GM19238 (cell line): ENCODE data around the gene RIT1.
"Not testable (repeated sequence)": the region's sequence is repeated elsewhere in the genome, so short reads cannot be mapped to it uniquely, and the experiment has no call there.

Experiments used
- DNase-seq: peaks from one replicate; pipeline ENCODE4 v3.0.0; 2011; ENCODE audit warnings: low spot score; ENCODE audit not compliant: insufficient read length

The RIT1 gene

DNA sequence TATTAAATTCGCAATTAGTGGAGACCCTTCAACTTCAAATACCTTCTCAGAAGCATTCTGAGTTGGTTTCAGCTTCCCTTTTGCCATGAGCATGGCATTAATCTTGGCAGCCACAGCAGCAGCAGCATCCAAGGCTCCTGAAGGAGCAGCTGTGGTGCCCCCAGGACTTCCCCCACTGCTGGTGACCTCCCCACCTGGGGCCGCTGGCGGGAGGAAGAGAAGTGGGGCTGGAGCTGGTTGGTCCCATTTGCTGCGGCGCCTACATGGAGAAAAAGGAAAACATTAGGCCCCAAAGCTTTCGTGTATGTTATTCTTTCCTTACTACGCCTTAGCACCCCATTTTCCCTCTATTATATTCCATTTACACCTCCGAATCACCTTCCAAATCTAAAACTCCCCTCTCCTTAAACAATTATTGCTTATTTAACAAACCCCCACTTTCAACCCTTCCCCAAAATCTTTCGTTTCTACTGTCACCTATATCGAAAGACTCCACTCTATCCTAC is 22.5 kb upstream of the RIT1 start:
- DNase-seq: no peak

DNA sequence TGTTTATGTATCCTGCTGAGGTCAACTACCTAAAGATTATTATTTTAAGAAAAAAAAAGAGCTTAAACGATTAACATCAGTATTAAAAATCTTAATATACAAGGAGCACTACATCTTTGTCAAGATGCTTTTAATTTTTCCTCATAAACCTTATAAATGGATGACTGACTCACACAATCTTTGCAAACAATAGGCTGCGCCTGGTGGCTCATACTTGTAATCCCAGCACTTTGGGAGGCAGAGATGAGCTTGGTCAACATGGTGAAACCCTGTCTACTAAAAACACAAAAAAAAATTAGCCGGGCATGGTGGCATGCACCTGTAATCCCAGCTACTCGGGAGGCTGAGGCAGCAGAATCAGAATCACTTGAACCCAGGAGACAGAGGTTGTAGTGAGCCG is 21.3 kb upstream of the RIT1 start:
- DNase-seq: no peak

DNA sequence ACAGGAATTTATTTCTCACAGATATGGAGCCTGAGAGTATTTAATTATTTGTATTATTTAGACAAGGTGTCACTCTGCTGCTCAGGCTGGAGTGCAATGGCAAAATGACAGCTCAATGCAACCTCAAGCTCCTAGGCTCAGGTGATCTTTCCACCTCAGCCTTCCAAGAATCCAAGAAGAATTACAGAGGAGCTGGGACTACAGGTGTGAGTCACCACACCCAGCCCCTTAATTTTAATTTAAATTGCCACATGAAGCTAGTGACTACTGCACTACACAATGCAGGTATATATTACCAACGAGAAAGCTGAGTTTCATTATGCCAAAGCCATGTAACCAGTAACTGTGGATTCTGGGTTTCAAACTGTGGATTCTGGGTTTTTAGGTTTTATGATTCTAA is 20.9 kb upstream of the RIT1 start:
- DNase-seq: no peak

DNA sequence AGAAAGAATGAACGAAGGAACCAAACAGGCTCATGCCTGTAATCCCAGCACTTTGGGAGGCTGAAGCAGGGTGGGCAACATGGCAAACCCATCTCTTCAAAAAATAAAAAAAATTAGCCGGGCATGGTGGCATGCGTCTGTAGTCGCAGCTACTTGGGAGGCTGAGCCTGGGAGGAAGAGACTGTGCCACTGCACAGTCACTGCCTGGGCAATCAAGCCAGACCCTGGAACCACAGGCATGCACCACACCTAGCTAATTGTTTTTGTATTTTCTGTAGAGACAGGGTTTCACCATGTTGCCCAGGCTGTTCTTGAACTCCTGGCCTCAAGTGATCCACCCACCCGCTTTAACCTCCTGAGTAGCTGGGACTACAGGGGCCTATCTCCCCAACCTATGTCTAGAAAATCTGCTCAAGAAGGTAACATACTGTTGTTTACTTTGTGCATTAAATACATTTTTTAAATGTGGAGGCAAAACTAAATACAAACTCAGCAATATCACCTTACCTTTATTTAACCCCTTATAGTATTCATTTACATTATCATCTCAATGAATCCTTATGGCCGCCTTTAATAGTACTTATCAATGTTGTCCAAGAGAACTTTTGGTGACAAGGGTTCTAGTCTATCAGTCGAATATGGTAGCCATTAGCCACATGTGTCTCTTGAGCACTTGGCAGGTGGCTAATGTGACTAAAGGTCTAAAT is 20.3 kb upstream of the RIT1 start:
- no peak for DNase-seq

DNA sequence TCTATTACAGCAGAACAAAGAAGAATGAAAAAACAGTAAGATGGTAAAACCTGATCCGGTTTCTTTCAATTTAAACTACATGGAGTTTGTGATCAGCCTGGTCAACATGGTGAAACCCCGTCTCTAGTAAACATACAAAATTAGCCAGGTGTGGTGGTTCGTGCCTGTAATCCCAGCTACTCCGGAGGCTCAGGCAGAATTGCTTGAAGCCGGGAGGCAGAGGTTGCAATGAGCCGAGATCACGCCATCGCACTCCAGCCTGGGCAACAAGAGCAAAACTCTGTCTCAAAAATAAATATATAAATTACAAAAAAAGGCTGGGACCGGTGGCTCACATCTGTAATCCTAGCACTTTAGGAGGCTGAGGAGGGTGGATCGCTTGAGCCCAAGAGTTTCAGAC is 19.6 kb upstream of the RIT1 start:
- DNase-seq: not testable (repeated sequence)

DNA sequence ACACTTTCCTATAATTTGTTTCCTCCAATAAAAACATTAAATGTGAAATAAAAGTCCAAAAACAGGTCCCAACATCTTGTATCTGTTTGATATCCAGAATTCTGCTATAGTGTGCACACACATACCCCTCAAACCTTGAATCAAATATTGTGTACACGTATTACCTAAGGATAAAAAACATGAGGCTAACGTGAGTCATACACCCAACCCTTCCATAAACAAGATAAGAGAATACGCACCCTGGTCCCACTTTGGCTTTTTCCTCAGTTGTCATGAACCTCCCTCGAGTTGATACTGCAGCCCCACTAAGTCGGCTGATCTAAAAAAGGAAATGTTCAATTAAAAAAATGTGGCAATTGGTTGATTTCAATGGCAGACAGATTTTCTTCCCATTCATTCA is 17.9 kb upstream of the RIT1 start:
- no peak for DNase-seq

DNA sequence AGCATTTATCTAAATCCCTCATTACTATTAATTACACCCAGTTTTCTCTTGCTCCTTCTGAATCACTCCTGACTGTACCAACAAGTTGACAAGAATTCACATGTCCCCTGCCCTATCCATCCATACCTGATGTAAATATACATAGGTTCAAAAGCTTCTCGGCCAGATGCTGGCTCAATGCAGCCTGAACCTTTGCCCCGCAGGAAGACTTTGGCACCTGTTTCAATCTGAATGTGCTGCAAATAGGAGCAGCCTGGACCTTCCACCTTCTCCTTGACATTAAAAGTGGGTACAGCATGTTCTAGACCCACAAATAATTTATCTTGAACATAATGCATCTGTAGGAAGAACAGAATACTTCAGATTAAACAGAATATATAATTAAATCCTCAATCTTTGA is 14.4 kb upstream of the RIT1 start:
- no peak for DNase-seq

DNA sequence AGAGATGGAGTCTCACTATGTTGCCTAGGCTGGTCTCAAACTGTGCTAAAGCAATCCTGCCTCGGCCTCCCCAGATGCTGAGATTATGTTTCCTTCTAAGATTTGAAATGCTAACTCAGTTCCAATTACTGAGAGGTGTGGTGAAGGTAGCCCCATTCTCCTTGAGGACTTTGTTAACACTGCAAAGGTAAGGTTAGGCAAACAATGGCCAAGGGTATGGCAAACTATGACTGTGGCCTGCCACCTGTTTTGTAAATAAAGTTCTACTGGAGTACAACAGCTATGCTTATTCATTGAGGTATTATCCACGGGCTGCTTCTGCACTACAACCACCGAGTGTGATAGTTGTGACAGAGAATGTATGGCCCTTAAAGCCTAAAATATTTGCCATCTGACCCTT is 9.6 kb upstream of the RIT1 start:
- no peak for DNase-seq

DNA sequence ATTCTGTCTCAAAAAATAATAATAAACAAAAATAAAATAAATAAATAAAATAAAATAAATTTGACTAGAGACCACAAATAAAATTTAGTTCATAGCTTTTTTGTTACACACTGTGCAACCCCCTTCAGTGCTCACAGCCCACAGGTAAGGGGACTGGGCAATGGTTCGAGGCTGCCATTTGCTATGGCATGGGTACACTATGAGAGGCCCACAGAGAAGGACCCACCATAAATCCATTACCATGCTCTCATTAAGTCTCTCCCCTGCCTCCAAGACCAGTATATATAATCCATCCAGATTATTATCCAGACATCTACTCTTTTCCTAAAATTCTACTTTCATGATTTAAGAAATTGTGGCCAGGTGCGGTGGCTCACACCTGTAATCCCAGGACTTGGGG is 8.7 kb upstream of the RIT1 start:
- no peak for DNase-seq

DNA sequence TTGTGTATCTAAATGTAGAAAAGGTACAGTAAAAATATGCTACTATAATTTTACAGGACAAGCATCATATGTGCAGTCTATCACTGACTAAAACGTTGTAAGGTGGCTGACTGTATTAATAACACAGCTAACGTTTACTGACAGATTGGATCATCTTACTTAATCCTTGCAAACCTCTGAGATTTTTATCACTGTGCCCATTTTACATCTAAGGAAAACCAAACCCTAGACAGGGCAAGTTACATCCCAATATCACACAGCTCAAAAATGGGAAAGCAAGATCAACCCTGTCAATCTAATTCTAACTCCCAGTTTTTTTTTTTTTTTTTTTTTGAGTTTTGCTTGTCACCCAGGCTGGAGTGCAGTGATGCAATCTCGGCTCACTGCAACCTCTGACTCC is 7.5 kb upstream of the RIT1 start:
- no peak for DNase-seq

DNA sequence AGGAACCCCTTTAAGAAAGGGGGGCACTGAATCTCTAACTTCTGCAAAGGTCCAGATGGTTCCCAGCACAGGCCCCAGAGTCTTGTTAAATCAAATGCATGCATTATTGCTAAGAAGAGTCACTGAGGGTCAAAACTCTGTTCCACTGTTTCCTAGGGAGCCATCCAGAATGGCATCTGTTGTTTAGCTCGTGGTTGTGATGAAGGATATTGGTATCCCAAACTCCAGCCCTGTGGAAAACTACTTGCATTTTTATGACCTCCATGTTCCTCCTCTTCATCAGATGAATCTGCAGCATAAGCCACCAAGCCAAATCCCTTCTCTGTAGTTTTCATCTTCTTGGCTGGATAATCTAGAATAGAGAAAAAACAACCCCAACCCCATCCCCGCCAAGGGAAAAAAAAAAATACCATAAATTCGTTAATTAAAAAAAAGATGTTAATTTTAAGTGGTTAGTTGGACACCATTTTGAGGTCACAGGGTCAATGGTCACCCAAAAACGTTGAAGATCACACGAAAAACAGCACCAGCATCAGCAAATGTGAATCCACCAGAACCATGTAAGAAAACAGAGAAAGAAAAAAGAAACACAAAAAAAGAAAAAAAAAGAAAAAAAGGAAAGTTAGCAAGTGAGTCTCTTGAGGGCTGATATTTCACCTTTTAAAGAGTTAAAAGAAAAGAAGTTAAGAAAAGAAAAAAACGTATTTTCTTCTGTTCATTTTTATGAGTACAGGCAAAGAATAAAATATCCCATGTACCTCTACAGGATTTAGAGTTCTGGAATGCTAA is 3.0 kb upstream of the RIT1 start:
- DNase-seq: no peak

DNA sequence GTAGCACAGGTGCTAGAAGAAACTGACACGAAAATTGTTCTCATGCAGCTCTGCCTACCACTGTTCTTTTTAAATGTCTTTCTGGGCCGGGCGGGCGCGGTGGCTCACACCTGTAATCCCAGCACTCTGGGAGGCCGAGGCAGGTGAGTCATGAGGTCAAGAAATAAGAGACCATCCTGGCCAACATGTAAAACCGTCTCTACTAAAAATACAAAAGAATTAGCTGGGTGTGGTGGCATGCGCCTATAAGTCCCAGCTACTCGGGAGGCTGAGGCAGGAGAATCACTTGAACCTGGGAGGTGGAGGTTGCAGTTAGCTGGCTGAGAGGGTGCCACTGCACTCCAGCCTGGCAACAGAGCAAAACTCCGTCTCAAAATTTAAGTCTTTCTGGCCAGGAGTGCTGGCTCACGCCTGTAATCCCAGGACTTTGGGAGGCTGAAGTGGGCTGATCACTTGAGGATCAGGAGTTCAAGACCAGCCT is 947 bp upstream of the RIT1 start:
- no peak for DNase-seq

DNA sequence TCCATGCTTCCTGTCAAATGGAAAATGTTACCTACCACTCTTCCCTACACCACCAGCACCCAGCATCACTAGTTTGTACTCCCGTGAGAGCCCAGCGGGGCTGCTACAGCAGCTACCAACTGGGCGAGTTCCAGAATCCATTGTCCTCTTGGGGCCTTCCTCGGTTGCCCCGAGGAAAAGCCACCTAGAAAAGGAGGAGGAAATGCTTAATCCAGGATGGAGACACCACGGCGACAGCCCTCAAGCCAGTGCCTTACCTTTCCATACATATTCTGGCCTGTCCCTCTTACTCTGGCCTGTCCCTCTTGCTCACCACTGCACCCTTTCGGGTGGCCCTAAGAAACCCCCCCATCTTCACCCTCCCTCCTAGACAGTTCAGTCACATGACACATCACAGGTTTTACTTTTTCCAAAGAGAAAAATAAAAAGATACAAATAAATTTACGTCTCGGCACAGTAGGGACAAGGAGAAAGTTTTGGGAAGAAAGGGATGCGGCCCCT is 478 bp downstream of the RIT1 start:
- no peak for DNase-seq

DNA sequence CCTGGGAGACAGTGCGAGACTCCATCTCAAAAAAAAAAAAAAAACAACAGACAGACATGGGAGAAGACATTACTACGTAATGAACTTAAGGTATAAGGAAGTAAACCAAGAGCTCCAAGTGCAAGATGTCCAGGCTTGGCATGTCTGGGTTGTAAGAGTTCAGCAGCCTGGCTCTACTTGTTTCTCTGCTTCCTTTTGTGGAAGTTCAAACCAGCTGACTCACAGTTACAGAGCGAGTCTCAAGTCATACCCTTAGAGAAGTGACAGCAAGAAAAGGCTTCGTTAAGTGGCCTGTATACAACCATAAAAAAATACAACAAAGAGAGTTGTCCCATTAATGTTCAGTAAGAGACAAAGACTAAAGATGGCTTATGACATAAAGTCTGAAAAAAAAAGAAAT is 1.3 kb downstream of the RIT1 start:
- DNase-seq: no peak

DNA sequence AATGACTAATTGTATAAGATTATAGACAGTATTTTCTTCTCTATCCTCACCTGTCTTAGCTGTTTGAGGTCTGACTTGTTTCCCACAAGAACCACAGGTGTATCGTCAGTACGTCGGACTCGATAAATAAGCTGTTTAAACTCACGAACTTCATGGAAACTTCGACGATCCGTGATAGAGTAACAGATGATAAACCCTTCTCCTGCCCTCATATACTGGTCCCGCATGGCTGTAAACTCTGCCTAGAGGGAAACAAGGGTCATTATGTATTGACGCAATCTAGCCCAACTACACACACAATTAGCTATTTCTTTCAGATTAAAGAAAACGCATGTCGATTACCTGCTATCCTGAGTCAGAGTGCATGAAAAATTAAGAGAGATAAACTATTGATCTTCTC is 6.9 kb downstream of the RIT1 start:
- no peak for DNase-seq

DNA sequence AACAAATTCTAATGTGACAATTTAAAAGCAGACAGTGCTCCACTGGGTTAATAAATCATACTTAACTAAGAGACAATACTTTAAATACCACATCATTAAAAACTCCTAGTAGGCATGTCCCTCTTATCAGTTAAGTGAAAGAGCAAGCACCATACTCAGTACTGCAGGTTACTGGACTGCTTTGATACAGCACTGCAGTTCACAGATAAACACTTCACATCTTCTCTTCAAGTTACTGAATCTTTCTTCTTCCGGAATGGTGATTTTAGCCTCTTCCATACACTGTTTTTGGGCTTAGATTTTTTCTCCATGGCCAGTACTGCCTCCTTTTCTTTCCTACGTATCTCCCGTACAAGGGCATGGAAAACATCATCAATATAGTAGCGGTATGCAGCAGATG is 11.0 kb downstream of the RIT1 start:
- no peak for DNase-seq

DNA sequence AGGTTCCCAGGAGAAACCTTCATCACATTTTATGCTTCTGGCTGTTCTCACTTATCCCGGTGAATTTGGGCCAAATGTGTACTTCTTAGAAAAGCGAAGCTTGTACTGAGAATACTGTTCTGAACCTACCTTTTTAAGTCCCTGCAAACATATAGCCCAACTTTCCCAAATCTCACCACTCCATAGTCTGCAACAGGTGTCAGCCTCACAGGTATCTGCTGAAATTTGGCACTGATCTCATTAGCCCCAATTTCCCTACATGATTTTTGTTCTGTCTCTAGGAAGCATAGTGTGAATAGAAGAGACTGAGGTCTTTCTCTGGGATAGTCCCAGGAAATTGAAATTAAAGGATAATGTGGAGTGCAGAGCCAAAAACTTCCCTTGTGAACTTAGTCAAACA is 11.5 kb downstream of the RIT1 start:
- no peak for DNase-seq

DNA sequence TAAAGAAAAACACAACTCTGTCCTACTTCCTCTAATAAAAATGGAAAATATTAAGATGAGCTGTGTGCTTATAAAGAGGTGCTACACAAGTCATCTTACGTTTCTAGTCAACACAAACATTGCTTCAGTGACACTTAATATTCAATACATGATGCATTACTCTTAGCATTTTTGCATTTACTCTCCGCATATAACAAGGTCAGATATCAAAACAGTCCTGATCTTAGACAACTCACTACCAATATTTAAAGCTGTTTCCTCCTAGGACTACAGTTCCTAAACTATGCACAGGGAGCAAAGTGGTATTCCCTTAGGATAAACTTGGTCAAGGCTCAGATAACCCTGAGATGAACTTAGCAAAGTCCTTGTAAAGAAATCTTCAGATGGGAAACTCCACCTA is 12.3 kb downstream of the RIT1 start:
- DNase-seq: no peak

DNA sequence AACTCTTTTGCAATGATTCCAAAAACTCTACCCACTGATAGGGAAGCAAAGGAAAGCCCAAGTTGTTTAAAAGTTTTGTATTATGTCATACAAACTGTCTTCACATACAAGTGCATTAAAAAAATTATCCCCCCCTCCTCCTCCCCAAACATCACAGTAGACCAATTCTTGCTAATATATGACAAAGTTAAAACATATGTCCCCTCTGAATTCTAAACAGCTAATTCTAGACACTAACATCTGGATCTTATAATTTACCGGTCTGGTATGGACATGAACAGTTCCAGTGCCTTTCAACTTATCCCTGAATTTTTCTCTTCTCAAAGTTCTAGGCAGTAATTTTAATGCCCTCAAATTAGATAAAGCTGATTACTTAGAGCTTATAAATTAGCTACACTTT is 13.4 kb downstream of the RIT1 start:
- no peak for DNase-seq

DNA sequence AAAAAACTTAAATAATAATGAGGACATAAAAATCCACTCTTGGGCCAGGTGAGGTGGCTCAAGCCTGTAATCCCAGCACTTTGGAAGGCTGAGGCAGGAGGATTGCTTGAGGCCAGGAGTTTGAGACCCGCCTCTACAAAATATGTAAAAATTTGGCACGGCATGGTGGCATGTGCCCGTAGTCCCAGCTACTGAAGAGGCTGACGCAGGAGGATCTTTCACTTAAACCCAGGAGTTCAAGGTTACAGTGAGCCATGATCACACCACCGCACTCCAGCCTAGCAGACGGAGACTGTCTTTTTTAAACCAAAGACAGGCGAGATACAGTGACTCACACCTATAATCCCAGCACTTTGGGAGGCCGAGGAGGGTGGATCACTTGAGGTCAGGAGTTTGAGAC is 14.7 kb downstream of the RIT1 start:
- not testable (repeated sequence) for DNase-seq

DNA sequence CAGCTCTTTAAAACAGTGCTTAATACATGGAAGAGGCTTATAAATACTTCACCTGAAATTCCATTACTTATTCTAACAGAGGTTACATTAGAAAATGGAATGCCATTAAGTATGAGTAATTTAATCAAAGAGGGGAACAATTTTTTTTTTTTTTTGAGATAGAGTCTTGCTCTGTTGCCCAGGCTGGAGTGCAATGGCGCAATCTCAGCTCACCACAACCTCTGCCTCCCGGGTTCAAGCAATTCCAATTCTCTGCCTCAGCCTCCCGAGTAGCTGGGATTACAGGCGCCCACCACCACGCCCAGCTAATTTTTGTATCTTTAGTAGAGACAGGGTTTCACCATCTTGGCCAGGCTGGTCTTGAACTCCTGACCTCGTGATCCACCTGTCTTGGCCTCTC is 15.5 kb downstream of the RIT1 start:
- DNase-seq: not testable (repeated sequence)

DNA sequence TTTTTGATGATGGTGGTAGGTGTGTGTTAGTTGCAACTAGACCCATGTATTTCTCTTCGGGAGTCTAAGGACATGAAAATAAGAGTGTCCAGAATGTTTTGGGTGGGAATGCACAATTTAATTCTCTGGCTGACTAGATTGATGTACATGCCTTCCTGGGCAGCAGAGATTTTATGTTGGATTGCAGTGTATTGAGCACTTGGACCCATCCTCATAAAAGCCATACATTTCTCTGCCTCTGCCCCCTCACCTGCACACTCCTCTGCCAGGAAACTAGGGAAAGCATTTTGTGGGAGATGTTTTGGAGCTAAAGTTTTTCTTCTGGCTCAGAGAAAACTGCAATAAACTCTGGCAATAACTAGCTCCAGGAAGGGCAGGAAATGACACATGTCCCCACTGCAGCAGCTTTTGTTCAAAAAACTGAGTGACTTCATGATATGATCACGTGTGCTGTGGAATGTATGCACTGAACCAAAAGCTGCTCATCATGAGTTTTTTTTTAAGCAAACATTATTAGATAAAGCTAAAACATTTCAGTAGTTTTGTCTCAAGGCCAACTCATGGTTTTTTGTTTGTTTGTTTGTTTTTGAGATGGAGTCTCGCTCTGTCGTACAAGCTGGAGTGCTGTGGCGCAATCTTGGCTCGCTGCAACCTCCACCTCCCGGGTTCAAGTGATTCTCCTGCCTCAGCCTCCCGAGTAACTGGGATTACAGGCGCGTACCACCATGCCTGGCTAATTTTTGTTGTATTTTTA is 17.6 kb downstream of the RIT1 start:
- no peak for DNase-seq
